Ovary (tissue), 3 donors: ENCODE results near the gene FBXO7.

Experiments used
- CTCF ChIP-seq, 3 donors: fragments of 450-650 bp in 2 of 3; fragments of 200-600 bp in 1 of 3; IDR thresholded peaks; one replicate each; pipeline versions ENCODE4 v1.5.1 to v1.8.0; 2016 to 2022; ENCODE audit warnings: antibody characterized with exemption in 3 of 3, mild to moderate bottlenecking in 1 of 3
- POLR2A ChIP-seq: fragments of 450-650 bp; IDR thresholded peaks from one replicate; pipeline ENCODE4 v1.6.1; 2017; ENCODE audit warnings: antibody characterized with exemption, mild to moderate bottlenecking, moderate library complexity
- donor health status: DM: no; HTN: no; CAD: no.

- TF ChIP-seq CTCF (IDR thresholded peaks at IDR 0.05): no peak
- TF ChIP-seq POLR2A: no peak
These were observed 30.5 kb upstream of the FBXO7 start for GRCh38 chr22:32444068-32444467.
